Inferior parietal cortex (tissue), 1 donor: ENCODE results near the gene FCGR3A.
"Not testable (repeated sequence)": the region's sequence is repeated elsewhere in the genome, so short reads cannot be mapped to it uniquely, and the experiment has no call there.

ENCODE experiments used
- DNase-seq: peaks from one replicate; pipeline ENCODE4 v3.0.0-alpha.2; 2016; ENCODE audit errors: extremely low spot score

The FCGR3A gene

GRCh38 chr1:161556990-161557389, 7.4 kb upstream of the FCGR3A start:
- DNase-seq: not testable (repeated sequence)

GRCh38 chr1:161556143-161556542, 6.5 kb upstream of the FCGR3A start:
- not testable (repeated sequence) for DNase-seq

GRCh38 chr1:161554815-161555417, 5.3 kb upstream of the FCGR3A start:
- not testable (repeated sequence) for DNase-seq

GRCh38 chr1:161554340-161554739, 4.7 kb upstream of the FCGR3A start:
- DNase-seq: not testable (repeated sequence)

- not testable (repeated sequence) for DNase-seq
These were observed 4.0 kb upstream of the FCGR3A start for GRCh38 chr1:161553631-161554030.

GRCh38 chr1:161550942-161551341, 1.3 kb upstream of the FCGR3A start:
- DNase-seq: not testable (repeated sequence)

GRCh38 chr1:161548749-161549406, 740 bp downstream of the FCGR3A start:
- not testable (repeated sequence) for DNase-seq

GRCh38 chr1:161547995-161548741, 1.4 kb downstream of the FCGR3A start:
- DNase-seq: not testable (repeated sequence)

GRCh38 chr1:161545005-161545731, 4.5 kb downstream of the FCGR3A start:
- DNase-seq: not testable (repeated sequence)

GRCh38 chr1:161543125-161543524, 6.5 kb downstream of the FCGR3A start:
- not testable (repeated sequence) for DNase-seq

GRCh38 chr1:161542091-161542559, 7.5 kb downstream of the FCGR3A start:
- DNase-seq: not testable (repeated sequence)

- DNase-seq: not testable (repeated sequence)
These were observed 9.1 kb downstream of the FCGR3A start for GRCh38 chr1:161540570-161540960.

GRCh38 chr1:161539731-161540569, 9.7 kb downstream of the FCGR3A start:
- DNase-seq: peak; percentile 86

- not testable (repeated sequence) for DNase-seq
These were observed 10.6 kb downstream of the FCGR3A start for GRCh38 chr1:161538925-161539479.

GRCh38 chr1:161537068-161537669, 12.4 kb downstream of the FCGR3A start:
- DNase-seq: not testable (repeated sequence)

- DNase-seq: peak; percentile 68
These were observed 16.7 kb downstream of the FCGR3A start for GRCh38 chr1:161532644-161533567.

- DNase-seq: peak; percentile 65
These were observed 17.5 kb downstream of the FCGR3A start for GRCh38 chr1:161531986-161532643.
